HL-60 (cell line): ENCODE data around the gene SAMD5.
"Not testable (repeated sequence)": the region's sequence is repeated elsewhere in the genome, so short reads cannot be mapped to it uniquely, and the experiment has no call there.

ENCODE experiments used
- DNase-seq, 2 experiments: peaks; one replicate each; pipeline ENCODE4 v3.0.0-alpha.2; 2010 to 2020; ENCODE audit warnings: low read depth in 1 of 2, low spot score in 1 of 2
- H3K27ac ChIP-seq: fragments of 250-450 bp; sonication (Bioruptor Pico); replicated peaks from 2 replicates; pipeline ENCODE4 v1.5.1; 2020; ENCODE audit warnings: mild to moderate bottlenecking, moderate library complexity
- H3K27me3 ChIP-seq: fragments of 250-450 bp; sonication (Bioruptor Pico); 2 replicates; pipeline ENCODE4 v1.5.1; 2021; ENCODE audit warnings: mild to moderate bottlenecking, moderate library complexity; ENCODE audit not compliant: insufficient read depth, poor library complexity, severe bottlenecking
- H3K4me3 ChIP-seq: replicated peaks from 2 replicates; pipeline ENCODE4 v1.5.1; 2011; ENCODE audit warnings: mild to moderate bottlenecking, control low read depth, low read length; ENCODE audit not compliant: insufficient read depth
- CTCF ChIP-seq: IDR thresholded peaks from one replicate; pipeline ENCODE4 v1.5.1; 2011; ENCODE audit warnings: low read length, control low read depth, inconsistent platforms; ENCODE audit not compliant: insufficient read depth
- GABPA ChIP-seq: IDR thresholded peaks from 2 replicates; pipeline ENCODE4 v1.6.1; 2012; ENCODE audit warnings: low read depth
- POLR2AphosphoS5 ChIP-seq: IDR thresholded peaks from 2 replicates; pipeline ENCODE4 v1.6.1; 2012; ENCODE audit warnings: low read depth
- SPI1 ChIP-seq: IDR thresholded peaks from 2 replicates; pipeline ENCODE4 v1.6.1; 2012; ENCODE audit warnings: low read depth, mild to moderate bottlenecking, borderline replicate concordance
- TF ChIP-seq, protein P1 (sequence below): IDR thresholded peaks from 2 replicates; pipeline ENCODE4 v1.6.1; 2012; ENCODE audit warnings: low read depth; ENCODE audit not compliant: insufficient replicate concordance

SAMD5 gene

GRCh38 chr6:147538821-147539220, 30.3 kb downstream of the SAMD5 start:
- TF ChIP-seq, protein P1, sequence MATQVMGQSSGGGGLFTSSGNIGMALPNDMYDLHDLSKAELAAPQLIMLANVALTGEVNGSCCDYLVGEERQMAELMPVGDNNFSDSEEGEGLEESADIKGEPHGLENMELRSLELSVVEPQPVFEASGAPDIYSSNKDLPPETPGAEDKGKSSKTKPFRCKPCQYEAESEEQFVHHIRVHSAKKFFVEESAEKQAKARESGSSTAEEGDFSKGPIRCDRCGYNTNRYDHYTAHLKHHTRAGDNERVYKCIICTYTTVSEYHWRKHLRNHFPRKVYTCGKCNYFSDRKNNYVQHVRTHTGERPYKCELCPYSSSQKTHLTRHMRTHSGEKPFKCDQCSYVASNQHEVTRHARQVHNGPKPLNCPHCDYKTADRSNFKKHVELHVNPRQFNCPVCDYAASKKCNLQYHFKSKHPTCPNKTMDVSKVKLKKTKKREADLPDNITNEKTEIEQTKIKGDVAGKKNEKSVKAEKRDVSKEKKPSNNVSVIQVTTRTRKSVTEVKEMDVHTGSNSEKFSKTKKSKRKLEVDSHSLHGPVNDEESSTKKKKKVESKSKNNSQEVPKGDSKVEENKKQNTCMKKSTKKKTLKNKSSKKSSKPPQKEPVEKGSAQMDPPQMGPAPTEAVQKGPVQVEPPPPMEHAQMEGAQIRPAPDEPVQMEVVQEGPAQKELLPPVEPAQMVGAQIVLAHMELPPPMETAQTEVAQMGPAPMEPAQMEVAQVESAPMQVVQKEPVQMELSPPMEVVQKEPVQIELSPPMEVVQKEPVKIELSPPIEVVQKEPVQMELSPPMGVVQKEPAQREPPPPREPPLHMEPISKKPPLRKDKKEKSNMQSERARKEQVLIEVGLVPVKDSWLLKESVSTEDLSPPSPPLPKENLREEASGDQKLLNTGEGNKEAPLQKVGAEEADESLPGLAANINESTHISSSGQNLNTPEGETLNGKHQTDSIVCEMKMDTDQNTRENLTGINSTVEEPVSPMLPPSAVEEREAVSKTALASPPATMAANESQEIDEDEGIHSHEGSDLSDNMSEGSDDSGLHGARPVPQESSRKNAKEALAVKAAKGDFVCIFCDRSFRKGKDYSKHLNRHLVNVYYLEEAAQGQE: no peak
- TF ChIP-seq CTCF: no peak
- no peak for TF ChIP-seq POLR2AphosphoS5
- TF ChIP-seq GABPA: no peak
- TF ChIP-seq SPI1: no peak
- no peak for DNase-seq
- no peak overlapping the region for H3K27ac ChIP-seq
- H3K27me3 ChIP-seq: peaks cover 10% of the 10 kb centered on the region
- H3K4me3 ChIP-seq: no peak overlapping the region

- no peak for DNase-seq
- H3K4me3 ChIP-seq: no peak overlapping the region
- H3K27ac ChIP-seq: no peak overlapping the region
- H3K27me3 ChIP-seq: peaks cover 9% of the 10 kb centered on the region
- TF ChIP-seq SPI1: no peak
- TF ChIP-seq, protein P1: no peak
- no peak for TF ChIP-seq CTCF
- no peak for TF ChIP-seq POLR2AphosphoS5
- TF ChIP-seq GABPA: no peak
Observed at GRCh38 chr6:147540075-147540474, 31.6 kb downstream of the SAMD5 start.

DNA sequence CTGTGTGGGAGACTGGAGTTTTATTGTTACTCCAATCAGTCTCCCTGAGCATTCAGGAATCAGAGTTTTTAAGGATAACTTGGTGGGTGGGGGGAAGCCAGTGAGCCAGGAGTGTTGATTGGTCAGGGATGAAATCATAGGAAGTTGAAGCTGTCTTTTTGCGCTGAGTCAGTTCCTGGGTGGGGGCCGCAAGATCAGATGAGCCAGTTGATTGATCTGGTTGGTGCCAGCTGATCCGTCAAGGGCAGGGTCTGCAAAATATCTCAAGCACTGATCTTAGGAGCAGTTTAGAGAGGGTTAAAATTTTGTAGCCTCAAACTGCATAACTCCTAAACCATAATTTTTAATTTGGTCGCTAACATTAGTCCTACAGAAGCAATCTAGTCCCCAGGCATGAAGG, 33.9 kb downstream of the SAMD5 start:
- H3K27me3 ChIP-seq, H3K27ac ChIP-seq, H3K4me3 ChIP-seq, DNase-seq: not testable (repeated sequence)

GRCh38 chr6:147544420-147544819, 35.9 kb downstream of the SAMD5 start:
- Histone ChIP-seq H3K27ac (no peak overlapping the region), H3K27me3 (peaks cover 4% of the 10 kb centered on the region), H3K4me3 (no peak overlapping the region)
- DNase-seq: no peak
- TF ChIP-seq CTCF (no peak), POLR2AphosphoS5 (no peak)
- TF ChIP-seq, protein P1: no peak
